CD4-positive, alpha-beta T cell treated with Interleukin-6 for 4 hours (primary cell): ENCODE measurements around the gene ACAP2.
"Not testable (repeated sequence)": the region's sequence is repeated elsewhere in the genome, so short reads cannot be mapped to it uniquely, and the experiment has no call there.

Experiments
- DNase-seq: peaks from one replicate; pipeline ENCODE4 v3.0.0-alpha.2; 2020; ENCODE audit warnings: mixed read lengths

ACAP2 gene

DNA sequence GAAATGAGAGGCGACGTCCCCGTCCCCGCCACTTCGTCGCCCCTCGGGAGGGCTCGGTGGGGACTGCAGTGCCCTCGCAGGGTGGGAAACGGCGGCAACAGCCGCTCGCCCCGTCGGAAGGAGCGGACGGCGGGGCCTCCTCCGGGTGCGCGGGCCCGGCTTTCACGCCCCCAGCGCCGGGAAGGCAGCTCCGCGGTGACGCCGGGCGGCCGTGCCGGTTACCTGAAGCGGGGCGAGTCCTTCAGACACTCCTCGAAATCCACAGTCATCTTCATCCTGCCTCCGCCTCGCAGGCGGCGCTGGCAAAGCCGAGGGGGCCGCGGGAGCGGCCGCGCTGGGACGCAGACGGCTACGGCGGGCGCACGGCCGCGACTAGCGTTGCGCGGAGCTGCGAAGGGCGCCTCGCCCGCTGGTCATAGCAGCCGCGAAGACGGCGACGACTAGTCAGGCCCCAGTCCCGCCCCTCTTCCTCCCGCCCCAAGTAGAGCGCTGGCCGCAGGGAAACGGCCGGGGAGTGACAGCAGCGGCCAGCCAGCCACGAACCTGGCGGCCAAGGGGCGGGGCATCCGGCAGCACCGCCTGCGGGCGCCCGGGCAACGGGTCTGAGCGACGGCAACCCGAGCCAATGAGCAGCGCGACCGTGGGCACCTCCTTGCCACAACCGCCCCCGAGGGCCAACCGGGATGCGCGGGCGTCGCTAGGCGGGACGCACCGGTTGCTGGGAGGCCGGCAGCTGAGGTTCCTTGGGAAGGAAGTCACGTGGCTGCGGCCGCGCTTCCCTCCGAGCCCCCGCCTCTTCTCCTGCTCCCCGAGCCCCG lies at the start of gene ACAP2:
Gene ACAP2 (minus strand): TSS at position 448 of the 818 bp plus-strand sequence. CDS start 173 bp downstream, at position 275.
- DNase-seq, result peak; percentile 99

DNA sequence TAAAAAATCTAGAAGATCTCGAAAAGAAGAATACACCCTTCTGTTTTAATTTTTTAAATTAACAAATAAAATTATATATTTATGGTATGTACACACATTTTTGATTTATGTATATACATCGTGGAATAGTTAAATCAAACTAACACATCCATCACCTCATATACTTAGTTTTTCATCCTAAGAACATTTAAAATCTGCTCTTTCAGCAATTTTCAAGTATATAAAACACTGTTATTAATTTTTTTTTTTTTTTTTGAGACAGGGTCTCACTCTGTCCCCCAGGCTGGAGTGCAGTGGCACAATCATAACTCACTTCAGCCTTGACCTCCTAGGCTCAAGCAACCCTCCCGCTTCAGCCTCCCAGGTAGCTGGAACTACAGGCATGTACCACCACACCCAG lies 32.8 kb upstream of the ACAP2 start:
- DNase-seq, result no peak

- not testable (repeated sequence) for DNase-seq
Observed at GRCh38 chr3:195475116-195475515, 32.3 kb upstream of the ACAP2 start.

DNA sequence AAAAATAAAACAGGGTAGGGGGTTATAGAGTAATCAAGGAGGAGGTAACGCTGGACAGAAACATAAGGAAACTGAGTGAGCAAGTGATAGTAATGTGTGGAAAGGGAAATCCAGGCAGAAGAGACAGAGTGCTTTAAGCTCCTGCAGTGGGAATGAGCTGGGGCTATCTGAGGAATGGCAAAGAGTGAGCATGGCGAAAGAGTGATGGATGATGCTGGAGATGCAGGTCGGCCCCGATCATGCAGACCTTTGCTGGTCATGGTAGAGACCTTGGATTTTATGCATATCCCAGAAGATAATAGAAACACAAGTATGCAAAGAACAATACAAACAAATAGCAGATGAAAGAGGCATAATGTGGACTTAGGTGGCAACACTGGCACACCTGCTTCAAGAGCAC lies 26.0 kb upstream of the ACAP2 start:
- no peak for DNase-seq

- DNase-seq, result no peak
Observed at GRCh38 chr3:195468391-195468776, 25.6 kb upstream of the ACAP2 start.

GRCh38 chr3:195467641-195468390 lies 25.0 kb upstream of the ACAP2 start:
- no peak for DNase-seq

DNA sequence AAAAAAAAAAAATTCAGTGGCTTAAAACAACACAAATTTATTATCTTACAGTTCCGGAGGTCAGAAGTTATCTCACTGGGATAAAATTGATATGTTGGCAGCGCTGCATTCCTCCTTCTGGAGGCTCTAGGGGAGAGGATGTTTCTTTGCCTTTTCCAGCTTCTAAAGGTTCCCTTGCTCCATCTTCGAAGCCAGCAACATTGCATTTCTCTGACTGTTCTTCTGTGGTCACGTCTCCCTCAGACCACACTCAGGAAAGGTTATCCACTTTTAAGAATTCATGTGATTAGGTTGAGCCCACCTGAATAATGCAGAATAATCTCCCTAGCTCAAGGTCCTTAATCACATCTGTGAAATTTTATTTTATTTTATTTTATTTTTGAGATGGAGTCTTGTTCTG lies 23.4 kb upstream of the ACAP2 start:
- DNase-seq, result no peak

DNA sequence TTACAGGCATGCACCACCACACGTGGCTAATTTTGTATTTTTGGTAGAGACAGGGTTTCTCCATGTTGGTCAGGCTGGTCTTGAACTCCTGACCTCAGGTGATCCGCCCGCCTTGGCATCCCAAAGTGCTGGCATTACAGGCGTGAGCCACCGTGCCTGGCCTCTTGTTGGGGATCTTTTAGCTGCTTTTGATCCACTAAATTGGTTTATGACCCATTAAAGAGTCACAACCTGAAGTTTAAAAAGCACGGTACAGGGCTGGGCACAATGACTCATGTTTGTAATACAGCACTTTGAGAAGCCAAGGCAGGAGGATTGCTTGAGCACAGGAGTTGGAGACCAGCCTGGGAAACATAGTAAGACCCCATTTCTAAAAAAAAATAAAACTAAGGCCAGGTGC lies 20.1 kb upstream of the ACAP2 start:
- DNase-seq, result not testable (repeated sequence)

- DNase-seq, result no peak
Observed at GRCh38 chr3:195462308-195462610, 19.4 kb upstream of the ACAP2 start.

- DNase-seq, result no peak
Observed at GRCh38 chr3:195461594-195462307, 18.9 kb upstream of the ACAP2 start.

- no peak for DNase-seq
Observed at GRCh38 chr3:195460091-195460713, 17.4 kb upstream of the ACAP2 start.

GRCh38 chr3:195458316-195458717 lies 15.5 kb upstream of the ACAP2 start:
- DNase-seq, result peak; percentile 11

GRCh38 chr3:195455789-195456188 lies 13.0 kb upstream of the ACAP2 start:
- peak; percentile 13 for DNase-seq

- no peak for DNase-seq
Observed at GRCh38 chr3:195453236-195453635, 10.4 kb upstream of the ACAP2 start.

- DNase-seq, result no peak
Observed at GRCh38 chr3:195451373-195452015, 8.7 kb upstream of the ACAP2 start.

DNA sequence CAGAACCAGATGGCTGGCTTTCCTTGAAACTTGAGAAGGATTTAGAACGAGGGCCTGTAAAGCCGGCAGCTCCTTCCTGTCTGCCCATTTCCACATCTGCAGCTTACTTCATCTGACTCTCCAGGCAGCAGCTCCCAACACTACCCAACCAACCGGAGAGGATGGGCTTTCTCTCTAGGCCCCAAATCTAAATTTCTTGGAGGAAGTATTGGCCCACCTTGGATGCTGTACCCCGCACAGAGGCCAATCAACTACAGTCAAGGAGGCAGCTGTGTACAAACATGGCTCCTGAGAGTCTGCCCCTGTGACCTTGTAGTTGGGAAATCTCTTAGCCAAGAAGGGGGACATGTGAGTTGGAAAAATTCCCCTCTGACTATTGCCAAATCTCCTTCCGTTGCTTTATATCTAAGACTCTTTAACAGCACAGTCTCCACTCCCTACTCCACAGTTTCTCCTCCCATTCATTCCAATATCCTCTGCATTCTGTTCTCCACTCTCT lies 8.0 kb upstream of the ACAP2 start:
- DNase-seq, result no peak

DNA sequence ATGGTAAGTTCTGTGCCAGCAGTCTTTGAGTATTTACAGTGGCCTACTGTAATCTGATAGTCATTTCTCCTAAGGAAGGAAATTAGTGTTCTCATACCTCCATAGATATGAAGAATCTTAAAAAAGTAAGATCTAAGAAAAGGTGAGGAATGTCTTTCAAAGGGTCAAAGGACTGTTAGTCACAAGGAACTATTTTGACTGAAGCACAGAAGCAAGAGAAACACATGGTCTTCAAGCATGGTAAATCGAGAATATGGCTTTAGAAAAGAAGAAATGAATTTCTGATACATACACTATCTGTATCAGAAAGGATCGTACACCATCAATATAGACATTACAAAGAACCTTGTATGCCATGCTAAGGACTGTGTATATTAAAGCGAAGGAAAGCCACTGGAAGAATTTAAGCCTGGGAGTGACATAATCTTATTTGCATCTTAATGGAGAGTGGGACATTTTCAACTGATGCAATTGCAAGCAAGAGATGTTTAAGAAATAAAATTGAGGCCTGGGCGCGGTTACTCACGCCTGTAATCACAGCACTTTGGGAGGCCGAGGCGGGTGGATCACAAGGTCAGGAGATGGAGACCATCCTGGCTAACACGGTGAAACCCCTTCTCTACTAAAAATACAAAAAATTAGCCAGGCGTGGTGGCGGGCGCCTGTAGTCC lies 5.5 kb upstream of the ACAP2 start:
- DNase-seq, result no peak

DNA sequence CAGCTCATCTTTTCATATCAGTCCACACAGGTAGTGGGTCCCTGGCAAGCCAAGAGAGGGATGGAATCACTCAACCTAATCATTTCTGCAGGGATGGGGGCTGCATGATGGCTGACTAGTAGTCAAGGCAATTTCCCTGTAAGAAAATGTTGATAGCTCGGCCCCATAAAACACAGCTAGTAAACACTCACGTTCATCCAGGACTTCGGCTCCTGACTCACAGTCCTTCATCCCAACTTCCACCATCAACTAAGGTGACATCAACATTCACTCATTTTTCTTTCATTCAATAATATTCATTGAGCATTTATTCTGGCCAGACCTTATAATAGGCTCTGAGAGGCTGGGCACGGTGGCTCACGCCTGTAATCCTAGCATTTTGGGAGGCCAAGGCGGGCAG lies 4.4 kb upstream of the ACAP2 start:
- DNase-seq, result no peak

DNA sequence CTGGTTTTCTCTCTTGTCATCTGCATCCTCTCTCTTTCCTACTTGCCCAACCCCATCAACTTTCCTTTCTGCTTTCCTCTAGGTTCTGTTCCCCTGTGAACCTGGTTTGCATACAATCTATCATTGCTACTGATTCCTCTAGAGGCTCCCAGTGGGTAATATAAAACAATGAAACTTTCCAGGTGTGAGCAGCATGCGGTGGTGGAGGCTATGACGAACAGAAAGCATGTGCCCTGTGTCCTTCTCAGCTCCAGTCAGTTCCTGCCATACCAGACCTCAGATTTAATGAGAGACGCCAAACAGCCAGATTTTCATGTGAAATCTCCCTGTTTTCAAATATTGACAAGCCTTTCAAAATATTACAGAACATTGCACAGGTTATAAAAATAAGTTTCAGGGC lies 3.5 kb upstream of the ACAP2 start:
- no peak for DNase-seq

- DNase-seq, result no peak
Observed at GRCh38 chr3:195445885-195446284, 3.1 kb upstream of the ACAP2 start.

DNA sequence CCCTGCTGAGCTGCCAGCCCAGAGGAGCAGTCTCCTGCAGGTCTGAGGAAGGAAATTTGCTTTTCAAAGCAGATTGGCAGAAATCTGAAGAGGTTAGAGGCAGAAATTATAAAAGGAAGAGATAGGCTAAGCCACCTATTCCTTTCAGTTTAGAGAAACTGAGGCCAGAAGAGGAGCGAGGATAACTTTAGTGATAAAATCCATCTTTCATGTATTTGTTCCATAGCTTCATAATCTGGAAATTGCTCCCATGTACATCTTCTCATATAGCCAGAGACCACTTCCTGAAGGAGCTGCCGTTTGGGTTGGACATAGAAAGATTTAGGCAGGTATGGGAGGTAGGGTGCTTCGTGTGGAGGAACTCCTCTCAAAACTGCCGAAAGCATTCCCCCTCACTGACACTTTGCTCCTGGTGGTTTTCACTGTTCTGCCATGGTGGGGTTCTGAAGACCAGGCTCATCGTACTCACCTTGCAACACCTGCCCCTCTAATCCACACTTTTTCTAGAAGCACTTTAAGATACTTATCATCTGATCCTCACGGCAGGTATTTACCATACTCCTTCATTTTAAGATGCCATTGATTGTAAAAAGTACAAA lies 670 bp upstream of the ACAP2 start:
- DNase-seq, result no peak
